OCI-LY7 (cell line): ENCODE measurements around the gene GLCE. TPM values are rescaled to one million over a fixed set of nuclear protein-coding genes. Genes with fewer than 3 reads are reported as not detected.

Source experiments
- BruUV-seq: library from RNA; stranded (reverse); fragments of 400-500 nt; replicated peaks from 2 replicates; lab custom pipeline; 2021; lab: Mats Ljungman, UMichigan
- CTCF ChIA-PET: fragments of 300-600 bp; sonication (Branson Sonifier 250); formaldehyde crosslinking; loops from one replicate; lab custom pipeline; 2022; ENCODE audit warnings: antibody characterized with exemption; ENCODE audit not compliant: unreplicated experiment; lab: Charles Lee
- POLR2A ChIA-PET: fragments of 300-600 bp; sonication (Branson Sonifier 250); formaldehyde crosslinking; loops from one replicate; lab custom pipeline; 2022; ENCODE audit warnings: antibody characterized with exemption; lab: Charles Lee
- DNase-seq: peaks from one replicate; pipeline ENCODE4 v3.0.0-alpha.2; 2015; ENCODE audit warnings: low spot score
- H2AFZ ChIP-seq: fragments of 200-600 bp; sonication (generic), shearing (Covaris generic); 2 replicates; pipeline ENCODE4 v1.6.1; 2014; ENCODE audit warnings: mild to moderate bottlenecking, antibody characterized with exemption, low read length, moderate library complexity
- H3K27ac ChIP-seq: fragments of 200-600 bp; sonication (generic); 2 replicates; pipeline ENCODE4 v1.5.1; 2014; ENCODE audit warnings: mixed run types, low read depth, mild to moderate bottlenecking, moderate library complexity, low read length, inconsistent platforms; ENCODE audit not compliant: poor library complexity, severe bottlenecking
- H3K36me3 ChIP-seq: fragments of 200-600 bp; sonication (generic); 2 replicates; pipeline ENCODE4 v1.6.1; 2014; ENCODE audit warnings: mild to moderate bottlenecking, antibody characterized with exemption, low read length, moderate library complexity, mixed read lengths; ENCODE audit not compliant: insufficient read depth
- H3K4me1 ChIP-seq: fragments of 200-600 bp; sonication (generic); 2 replicates; pipeline ENCODE4 v1.5.1; 2014; ENCODE audit warnings: mild to moderate bottlenecking, low read length; ENCODE audit not compliant: insufficient read depth, poor library complexity, severe bottlenecking
- H3K4me2 ChIP-seq: fragments of 200-600 bp; sonication (generic); 2 replicates; pipeline ENCODE4 v1.6.1; 2014; ENCODE audit warnings: mild to moderate bottlenecking, low read length
- H3K4me3 ChIP-seq: fragments of 200-600 bp; sonication (generic); 2 replicates; pipeline ENCODE4 v1.5.1; 2014; ENCODE audit warnings: mild to moderate bottlenecking, low read depth, low read length; ENCODE audit not compliant: poor library complexity, severe bottlenecking
- H3K79me2 ChIP-seq: fragments of 200-600 bp; sonication (generic); 2 replicates; pipeline ENCODE4 v1.6.1; 2016; ENCODE audit warnings: low read depth, mild to moderate bottlenecking, low read length, moderate library complexity, mixed read lengths; ENCODE audit not compliant: insufficient read depth
- H3K9me2 ChIP-seq: fragments of 200-600 bp; sonication (generic); 2 replicates; pipeline ENCODE4 v1.6.1; 2016; ENCODE audit warnings: mild to moderate bottlenecking, low read length, mixed read lengths; ENCODE audit not compliant: insufficient read depth
- H3K9me3 ChIP-seq: fragments of 200-600 bp; sonication (generic); 2 replicates; pipeline ENCODE4 v1.6.1; 2014; ENCODE audit warnings: mild to moderate bottlenecking, mixed run types, low read length, mixed read lengths
- H4K20me1 ChIP-seq: fragments of 200-600 bp; sonication (generic); 2 replicates; pipeline ENCODE4 v1.6.1; 2014; ENCODE audit warnings: mild to moderate bottlenecking, antibody characterized with exemption, low read length, moderate library complexity, mixed read lengths; ENCODE audit not compliant: insufficient read depth
- EZH2phosphoT487 ChIP-seq: fragments of 200-600 bp; sonication (generic); IDR thresholded peaks from 2 replicates; pipeline ENCODE4 v1.6.1; 2018; ENCODE audit warnings: low read depth, borderline replicate concordance, mild to moderate bottlenecking, mixed run types, antibody characterized with exemption, low read length, moderate library complexity, mixed read lengths
- intact Hi-C: fragments of 100-400 bp; cut with micrococcal nuclease; formaldehyde crosslinking; loops from one replicate; pipeline ENCODE4 v1.10.0; 2022; ENCODE audit not compliant: unreplicated experiment
- total RNA-seq, 2 experiments: library from RNA; depleted of rRNA in 1 of 2; stranded (reverse); fragments of >200 nt in 1 of 2; shearing (Covaris generic) in 1 of 2; gene quantifications; 2 replicates each; pipeline ENCODE4 v1.2.3, GENCODE V29; 2014 to 2022
- TF ChIP-seq, protein P1 (sequence below): fragments of 200-600 bp; sonication (generic); conservative IDR thresholded peaks from 2 replicates; pipeline ENCODE4 v1.5.1; 2014; ENCODE audit warnings: mild to moderate bottlenecking, antibody characterized with exemption, low read length, moderate library complexity, mixed read lengths

The GLCE gene
- total RNA-seq, 2 experiments from 2014 or later: 7.0 to 7.1 TPM

DNA sequence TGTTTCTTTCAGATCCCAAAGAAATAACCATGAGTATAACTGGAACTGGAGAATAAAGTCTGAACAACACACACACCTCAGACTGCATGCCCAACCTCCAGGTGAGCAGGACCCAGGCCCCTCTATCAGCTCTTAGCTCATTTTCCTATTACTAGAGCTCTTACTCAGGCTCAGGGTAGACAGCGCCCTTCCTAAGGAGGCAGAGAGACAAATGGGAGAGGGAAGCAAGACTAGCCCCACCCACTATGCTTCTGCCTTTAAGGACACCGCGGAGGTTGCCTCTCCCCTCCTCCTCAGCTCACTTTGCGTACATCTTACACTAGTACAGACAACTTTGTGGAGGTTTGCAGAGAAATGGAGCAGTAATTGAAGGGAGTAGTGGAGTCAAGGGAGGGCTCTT lies 44.0 kb upstream of the GLCE start:
- Histone ChIP-seq H3K27ac (no peak overlapping the region), H3K4me2 (no peak overlapping the region), H3K9me3 (no peaks in the 10 kb centered on the region), H3K36me3 (no peaks in the 10 kb centered on the region), H3K4me3 (no peak overlapping the region), H3K9me2 (no peaks in the 10 kb centered on the region), H2AFZ (no peak overlapping the region), H3K79me2 (no peaks in the 10 kb centered on the region), H4K20me1 (no peaks in the 10 kb centered on the region), H3K4me1 (no peaks in the 10 kb centered on the region)
- CTCF ChIA-PET: no interaction called here
- intact Hi-C loops: no loop called here
- BruUV-seq: no TSS peak
- DNase-seq: no peak
- POLR2A ChIA-PET: no interaction called here
- TF ChIP-seq, protein P1, sequence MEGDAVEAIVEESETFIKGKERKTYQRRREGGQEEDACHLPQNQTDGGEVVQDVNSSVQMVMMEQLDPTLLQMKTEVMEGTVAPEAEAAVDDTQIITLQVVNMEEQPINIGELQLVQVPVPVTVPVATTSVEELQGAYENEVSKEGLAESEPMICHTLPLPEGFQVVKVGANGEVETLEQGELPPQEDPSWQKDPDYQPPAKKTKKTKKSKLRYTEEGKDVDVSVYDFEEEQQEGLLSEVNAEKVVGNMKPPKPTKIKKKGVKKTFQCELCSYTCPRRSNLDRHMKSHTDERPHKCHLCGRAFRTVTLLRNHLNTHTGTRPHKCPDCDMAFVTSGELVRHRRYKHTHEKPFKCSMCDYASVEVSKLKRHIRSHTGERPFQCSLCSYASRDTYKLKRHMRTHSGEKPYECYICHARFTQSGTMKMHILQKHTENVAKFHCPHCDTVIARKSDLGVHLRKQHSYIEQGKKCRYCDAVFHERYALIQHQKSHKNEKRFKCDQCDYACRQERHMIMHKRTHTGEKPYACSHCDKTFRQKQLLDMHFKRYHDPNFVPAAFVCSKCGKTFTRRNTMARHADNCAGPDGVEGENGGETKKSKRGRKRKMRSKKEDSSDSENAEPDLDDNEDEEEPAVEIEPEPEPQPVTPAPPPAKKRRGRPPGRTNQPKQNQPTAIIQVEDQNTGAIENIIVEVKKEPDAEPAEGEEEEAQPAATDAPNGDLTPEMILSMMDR: no peak
- no peak for TF ChIP-seq EZH2phosphoT487

DNA sequence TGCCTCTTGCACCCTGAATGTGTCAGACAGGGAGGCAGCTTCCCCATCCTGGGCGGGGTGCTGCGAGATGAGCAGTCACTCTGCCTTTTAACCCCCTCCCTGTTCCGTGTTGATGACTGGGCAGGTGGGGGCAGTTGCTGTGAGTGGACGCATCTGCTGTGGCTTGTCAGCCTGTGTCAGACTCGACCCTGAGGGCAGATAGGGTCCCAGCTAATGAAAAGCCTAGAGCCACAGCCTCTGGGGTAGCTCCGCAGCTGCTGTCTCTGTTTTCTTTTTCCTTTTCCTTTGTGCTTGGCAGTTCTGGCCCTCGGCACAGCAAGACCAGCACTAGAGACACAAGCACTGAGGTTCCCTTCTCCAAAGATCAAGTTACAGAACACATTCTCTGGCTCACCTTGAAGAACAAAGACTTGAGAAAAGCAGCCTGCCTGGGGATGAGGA lies 43.0 kb upstream of the GLCE start:
- intact Hi-C loops: no loop called here
- no peak overlapping the region for H3K4me2 ChIP-seq
- no peak for DNase-seq
- ChIA-PET CTCF (no interaction called here), POLR2A (interaction anchor here (0.6 kb wide), 1 partner anchor 8 kb away, joined by 3 read pairs; no protein-coding TSS in a partner anchor)
- H3K36me3 ChIP-seq: no peaks in the 10 kb centered on the region
- no peak for TF ChIP-seq EZH2phosphoT487
- TF ChIP-seq, protein P1: no peak
- no peaks in the 10 kb centered on the region for H3K79me2 ChIP-seq
- BruUV-seq: no TSS peak
- H3K27ac ChIP-seq: no peak overlapping the region
- no peaks in the 10 kb centered on the region for H4K20me1 ChIP-seq
- H3K9me2 ChIP-seq: no peaks in the 10 kb centered on the region
- H2AFZ ChIP-seq: no peak overlapping the region
- no peaks in the 10 kb centered on the region for H3K4me1 ChIP-seq
- H3K4me3 ChIP-seq: no peak overlapping the region
- H3K9me3 ChIP-seq: no peaks in the 10 kb centered on the region

DNA sequence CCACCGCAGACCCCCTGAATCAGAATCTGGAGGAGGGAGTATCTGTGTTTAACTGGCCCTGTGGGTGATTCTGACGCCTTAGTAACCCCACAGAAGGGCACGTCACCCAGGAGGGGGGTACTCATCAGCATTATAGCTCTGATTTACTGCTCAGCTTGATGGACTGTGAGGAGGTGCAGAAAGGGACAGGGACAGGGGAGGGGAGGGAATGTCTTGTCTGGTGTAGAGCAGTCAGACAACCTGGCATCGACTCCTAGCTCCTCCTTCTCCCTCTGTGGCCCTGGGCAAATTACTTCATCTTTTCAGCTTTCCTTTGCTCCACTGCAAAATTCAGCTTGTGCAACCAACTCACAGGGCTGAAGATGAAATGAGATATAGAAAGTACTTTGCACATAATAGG lies 42.3 kb upstream of the GLCE start:
- DNase-seq: no peak
- intact Hi-C loops: no loop called here
- no peak for TF ChIP-seq EZH2phosphoT487
- TF ChIP-seq, protein P1: no peak

More for the DNA sequence above, 42.3 kb upstream of the GLCE start:
- Histone ChIP-seq H3K36me3 (no peaks in the 10 kb centered on the region), H3K9me3 (no peaks in the 10 kb centered on the region), H4K20me1 (no peaks in the 10 kb centered on the region), H3K4me1 (no peaks in the 10 kb centered on the region), H2AFZ (no peak overlapping the region), H3K4me2 (no peak overlapping the region), H3K27ac (no peak overlapping the region), H3K79me2 (no peaks in the 10 kb centered on the region), H3K9me2 (no peaks in the 10 kb centered on the region), H3K4me3 (no peak overlapping the region)
- ChIA-PET CTCF (no interaction called here), POLR2A (no interaction called here)
- BruUV-seq: no TSS peak
